Endothelial cell of umbilical vein (primary cell): Measurements from ENCODE around the gene LRRFIP2.

Experiments used
- EZH2 ChIP-seq: IDR thresholded peaks from 2 replicates; pipeline ENCODE4 v1.6.1; 2012; ENCODE audit warnings: borderline replicate concordance, low read depth, mild to moderate bottlenecking, moderate library complexity, low read length, inconsistent platforms; ENCODE audit not compliant: severe bottlenecking
- FOS ChIP-seq: IDR thresholded peaks from 2 replicates; pipeline ENCODE4 v1.6.1; 2011; ENCODE audit warnings: mild to moderate bottlenecking, low read length, moderate library complexity, borderline replicate concordance; ENCODE audit not compliant: insufficient read depth
- MAX ChIP-seq: IDR thresholded peaks from 2 replicates; pipeline ENCODE4 v1.6.1; 2011; ENCODE audit not compliant: insufficient read depth, insufficient read length
- MYC ChIP-seq: IDR thresholded peaks from one replicate; pipeline ENCODE4 v1.6.1; 2011; ENCODE audit warnings: mild to moderate bottlenecking, low read depth, low read length
- POLR2A ChIP-seq: IDR thresholded peaks from 2 replicates; pipeline ENCODE4 v1.6.1; 2012; ENCODE audit warnings: low read depth, mild to moderate bottlenecking, control low read depth, low read length
- POLR2AphosphoS5 ChIP-seq: IDR thresholded peaks from 2 replicates; pipeline ENCODE4 v1.6.1; 2012; ENCODE audit warnings: low read depth, mild to moderate bottlenecking, control low read depth, low read length, moderate library complexity; ENCODE audit not compliant: insufficient read depth
- TF ChIP-seq, protein P1 (sequence below), 2 donors: IDR thresholded peaks; 1 replicate in 1 of 2; 2 replicates in 1 of 2; pipeline ENCODE4 v1.5.1; 2011; ENCODE audit warnings: low read length in 2 of 2, mild to moderate bottlenecking in 2 of 2, moderate library complexity in 2 of 2, control low read depth in 1 of 2, inconsistent platforms in 1 of 2, low read depth in 1 of 2; ENCODE audit not compliant: insufficient read depth in 1 of 2; ENCODE audit errors: extremely low read depth in 1 of 2

GRCh38 chr3:37223576-37223975 lies 49.2 kb upstream of the LRRFIP2 start:
- no peak for TF ChIP-seq MYC
- TF ChIP-seq POLR2AphosphoS5, result no peak
- TF ChIP-seq, protein P1, sequence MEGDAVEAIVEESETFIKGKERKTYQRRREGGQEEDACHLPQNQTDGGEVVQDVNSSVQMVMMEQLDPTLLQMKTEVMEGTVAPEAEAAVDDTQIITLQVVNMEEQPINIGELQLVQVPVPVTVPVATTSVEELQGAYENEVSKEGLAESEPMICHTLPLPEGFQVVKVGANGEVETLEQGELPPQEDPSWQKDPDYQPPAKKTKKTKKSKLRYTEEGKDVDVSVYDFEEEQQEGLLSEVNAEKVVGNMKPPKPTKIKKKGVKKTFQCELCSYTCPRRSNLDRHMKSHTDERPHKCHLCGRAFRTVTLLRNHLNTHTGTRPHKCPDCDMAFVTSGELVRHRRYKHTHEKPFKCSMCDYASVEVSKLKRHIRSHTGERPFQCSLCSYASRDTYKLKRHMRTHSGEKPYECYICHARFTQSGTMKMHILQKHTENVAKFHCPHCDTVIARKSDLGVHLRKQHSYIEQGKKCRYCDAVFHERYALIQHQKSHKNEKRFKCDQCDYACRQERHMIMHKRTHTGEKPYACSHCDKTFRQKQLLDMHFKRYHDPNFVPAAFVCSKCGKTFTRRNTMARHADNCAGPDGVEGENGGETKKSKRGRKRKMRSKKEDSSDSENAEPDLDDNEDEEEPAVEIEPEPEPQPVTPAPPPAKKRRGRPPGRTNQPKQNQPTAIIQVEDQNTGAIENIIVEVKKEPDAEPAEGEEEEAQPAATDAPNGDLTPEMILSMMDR (IDR thresholded peaks at IDR 0.05; ENCODE audit: extremely low read depth in 1 of 2, insufficient read depth in 1 of 2, low read depth in 1 of 2, low read length in 2 of 2), result no peak
- TF ChIP-seq MAX, result no peak
- no peak for TF ChIP-seq FOS
- TF ChIP-seq POLR2A, result no peak
- no peak for TF ChIP-seq EZH2
